GM19397 (cell line): ENCODE measurements around the gene ATG4B.

ENCODE experiments used
- ATAC-seq: cut with Tn5 transposase; IDR thresholded peaks from one replicate; pipeline ENCODE4 v1.9.1; 2021; ENCODE audit warnings: mild to moderate bottlenecking, moderate library complexity; ENCODE audit not compliant: unreplicated experiment

The ATG4B gene

GRCh38 chr2:241680827-241681599 is 43.5 kb downstream of the ATG4B start:
- ATAC-seq: no peak

DNA sequence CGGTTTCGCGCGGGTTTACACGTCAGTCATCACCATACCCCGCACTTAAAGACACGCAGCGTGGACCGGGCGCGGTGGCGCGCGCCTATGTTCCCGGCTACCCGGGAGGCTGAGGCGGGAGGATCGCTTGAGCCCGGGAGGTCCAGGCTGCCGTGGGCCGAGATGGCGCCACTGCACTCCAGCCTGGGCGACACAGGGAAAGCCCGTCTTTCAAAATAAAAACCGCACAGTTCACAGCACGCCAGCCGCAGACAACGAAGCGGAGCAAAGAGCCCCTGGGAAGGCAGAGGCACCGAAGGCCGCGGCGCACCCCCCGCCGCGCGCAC is 48.8 kb downstream of the ATG4B start:
- ATAC-seq: peak; percentile 12

DNA sequence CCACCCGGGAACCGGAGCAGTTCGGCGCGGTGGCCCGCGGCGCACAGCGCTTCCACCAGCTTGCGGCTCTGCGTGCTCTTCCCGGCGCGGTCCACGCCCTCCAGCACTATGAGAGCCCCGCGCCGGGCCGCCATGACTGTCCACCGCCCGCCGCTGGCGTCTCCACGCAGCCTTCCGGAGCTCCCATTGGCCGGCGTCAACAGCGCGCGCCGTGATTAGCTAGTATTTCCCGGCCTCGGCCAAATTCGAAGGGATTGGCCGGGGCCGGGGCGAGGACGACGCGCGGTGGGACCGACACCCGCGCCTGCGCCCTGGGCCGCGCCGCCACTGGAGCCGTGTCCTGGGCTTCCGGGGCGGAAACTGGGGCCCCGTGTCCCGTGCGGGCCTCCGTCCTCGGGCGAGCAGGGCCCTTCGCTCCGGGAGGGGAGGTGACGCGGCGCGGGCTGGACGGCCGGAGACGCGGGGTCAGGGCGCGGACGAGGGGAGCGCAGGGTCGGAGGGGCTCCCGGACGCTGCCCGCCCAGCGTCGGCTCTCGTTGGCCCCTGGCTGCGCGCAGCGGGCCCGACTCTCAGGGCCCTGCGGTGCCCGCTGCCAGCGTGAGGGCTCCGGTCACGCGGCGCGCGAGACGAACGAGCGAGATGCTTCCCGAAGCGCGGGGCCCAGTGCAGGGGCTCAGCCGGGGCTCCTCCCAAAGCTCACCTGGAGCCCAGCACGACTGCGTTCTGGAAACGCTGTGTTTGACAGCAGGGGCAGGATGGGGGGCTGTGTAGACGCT is 49.3 kb downstream of the ATG4B start, which contains the start of gene DTYMK:
Gene DTYMK (minus strand): TSS at position 166 of the 776 bp plus-strand sequence. CDS start 32 bp downstream, at position 134.
- ATAC-seq: peak; percentile 92

GRCh38 chr2:241689306-241689705 is 51.8 kb downstream of the ATG4B start:
- no peak for ATAC-seq

DNA sequence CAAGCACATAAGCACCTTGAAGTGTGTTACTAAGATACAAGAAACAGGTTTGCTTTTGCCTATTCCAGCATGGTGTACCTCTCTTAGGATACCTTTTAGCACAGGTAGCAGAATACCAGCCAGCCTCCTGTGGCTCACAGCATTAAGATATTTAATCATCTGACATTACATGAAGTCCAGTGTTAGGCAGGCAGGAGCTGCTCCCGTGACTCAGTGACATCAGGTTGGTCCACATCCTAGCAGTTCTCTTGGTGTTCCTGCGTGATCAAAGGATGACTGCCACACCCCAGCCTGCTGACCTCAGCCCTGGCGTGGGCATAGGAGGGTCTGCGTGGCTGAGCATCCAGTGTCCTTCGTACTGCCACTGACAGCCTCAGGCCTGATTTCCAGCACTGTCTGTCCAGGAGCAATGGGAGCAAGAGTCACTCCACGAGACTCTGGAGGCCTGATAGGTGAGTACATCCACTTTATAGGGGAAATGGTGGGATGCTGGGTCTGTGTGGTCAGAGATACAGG is 52.8 kb downstream of the ATG4B start:
- ATAC-seq: no peak

GRCh38 chr2:241692448-241692847 is 55.0 kb downstream of the ATG4B start:
- no peak for ATAC-seq

- ATAC-seq: no peak
Measured at GRCh38 chr2:241695651-241696050, 58.2 kb downstream of the ATG4B start.

DNA sequence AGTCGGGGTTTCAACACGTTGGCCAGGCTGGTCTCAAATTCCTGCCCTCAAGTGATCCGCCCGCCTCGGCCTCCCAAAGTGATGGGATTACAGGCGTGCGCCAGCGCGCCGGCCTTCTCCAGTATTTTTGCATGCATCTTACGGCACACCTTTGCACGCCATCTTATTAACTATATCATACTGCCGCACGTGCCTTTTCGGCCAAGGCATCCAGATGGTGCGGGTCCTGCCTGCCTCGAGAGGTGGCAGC is 63.6 kb downstream of the ATG4B start:
- ATAC-seq: no peak

GRCh38 chr2:241701399-241702154 is 64.1 kb downstream of the ATG4B start, which contains the start of gene ING5:
TSS of gene ING5 (plus strand) at chr2:241702039. CDS start at chr2:241702066, 27 bp downstream.
- ATAC-seq: peak; percentile 58

GRCh38 chr2:241702155-241703031 is 64.9 kb downstream of the ATG4B start:
- ATAC-seq: peak; percentile 67

DNA sequence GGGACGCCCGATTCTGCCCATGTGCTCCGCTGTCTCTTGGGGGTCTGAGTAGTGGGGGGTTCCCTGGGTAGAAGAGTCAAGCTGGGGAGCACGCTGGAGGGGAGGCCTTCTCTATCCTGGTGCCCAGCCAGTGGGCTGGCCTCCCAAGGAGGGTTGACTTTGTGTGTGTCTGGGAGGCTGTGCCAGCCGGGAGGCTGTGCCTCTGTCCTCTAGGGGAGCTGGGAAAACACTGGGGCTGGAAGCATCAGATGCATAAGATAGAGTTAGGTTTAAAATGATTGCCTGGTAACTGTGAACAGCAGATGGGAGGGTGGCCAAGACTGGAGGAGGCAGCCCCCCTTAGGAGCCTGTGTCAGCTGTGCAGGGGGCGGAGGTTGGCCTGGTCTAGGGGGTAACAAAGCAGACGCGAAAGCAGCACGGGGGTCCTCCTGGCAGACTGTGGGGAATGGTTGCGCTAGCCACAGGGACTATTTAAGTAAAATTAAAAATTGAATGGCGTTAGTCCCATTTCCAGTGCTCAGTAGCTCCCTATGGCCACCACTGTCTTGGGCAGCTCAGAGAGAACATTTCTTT is 65.6 kb downstream of the ATG4B start:
- no peak for ATAC-seq

GRCh38 chr2:241706537-241706936 is 69.0 kb downstream of the ATG4B start:
- no peak for ATAC-seq

DNA sequence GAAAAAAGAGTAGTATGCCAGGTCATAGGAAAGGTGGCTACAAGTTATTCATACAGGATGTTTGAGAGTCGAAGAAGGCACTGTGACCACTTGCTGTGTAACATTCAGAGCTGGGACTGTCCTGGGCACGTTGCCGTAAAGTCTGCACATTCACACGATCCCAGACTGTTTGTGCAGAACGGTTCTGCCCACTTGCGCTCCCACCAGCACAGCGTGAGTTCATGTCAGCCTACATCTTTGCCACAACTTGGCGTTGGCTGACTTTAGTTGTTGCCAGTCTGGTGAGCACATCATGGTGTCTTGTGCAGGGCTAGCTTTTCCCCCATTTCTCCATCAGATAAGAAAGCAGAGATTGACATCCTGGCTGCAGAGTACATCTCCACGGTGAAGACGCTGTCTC is 71.4 kb downstream of the ATG4B start:
- no peak for ATAC-seq

GRCh38 chr2:241719093-241719492 is 81.6 kb downstream of the ATG4B start:
- no peak for ATAC-seq

DNA sequence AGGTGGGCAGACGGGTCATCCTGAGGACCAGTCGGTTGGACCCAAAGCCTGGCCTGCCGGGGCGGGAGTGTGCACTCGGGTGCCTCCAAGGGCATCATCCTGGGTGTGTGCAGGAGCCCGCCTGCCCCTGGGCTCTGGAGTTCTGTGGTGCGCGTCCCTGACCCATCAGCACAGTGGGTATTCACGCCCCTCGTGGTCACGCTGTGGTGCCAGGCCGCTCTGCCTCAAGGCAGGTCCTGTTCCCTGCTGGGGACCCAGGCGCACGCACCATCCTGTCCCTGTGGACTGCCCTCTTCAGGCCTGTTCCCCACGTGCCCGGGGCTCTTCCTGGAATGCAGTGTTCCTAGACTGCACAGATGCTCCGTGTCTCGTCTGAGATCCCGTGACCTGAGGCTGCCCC is 82.6 kb downstream of the ATG4B start:
- ATAC-seq: no peak

- no peak for ATAC-seq
Measured at GRCh38 chr2:241720560-241720959, 83.1 kb downstream of the ATG4B start.

DNA sequence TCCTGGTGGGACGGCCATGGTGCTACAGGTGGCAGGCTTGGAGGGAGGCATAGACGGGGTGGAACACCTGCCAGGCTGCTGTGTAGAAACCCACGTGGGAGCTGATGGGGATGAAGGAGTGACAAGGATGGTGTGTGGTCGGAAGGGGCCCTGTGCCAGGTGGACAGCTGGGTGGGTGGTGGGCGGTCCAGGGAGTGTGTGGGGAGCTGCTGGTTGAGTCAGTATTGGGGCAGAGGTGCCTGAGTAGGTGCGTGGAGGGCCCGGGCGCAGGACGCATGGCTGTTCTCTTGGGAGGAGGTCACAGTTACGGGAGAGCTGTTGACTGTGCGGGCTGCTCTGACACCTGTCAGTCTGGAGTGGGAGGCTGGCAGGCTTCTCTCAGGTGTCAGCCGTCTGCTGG is 84.4 kb downstream of the ATG4B start:
- ATAC-seq: no peak

DNA sequence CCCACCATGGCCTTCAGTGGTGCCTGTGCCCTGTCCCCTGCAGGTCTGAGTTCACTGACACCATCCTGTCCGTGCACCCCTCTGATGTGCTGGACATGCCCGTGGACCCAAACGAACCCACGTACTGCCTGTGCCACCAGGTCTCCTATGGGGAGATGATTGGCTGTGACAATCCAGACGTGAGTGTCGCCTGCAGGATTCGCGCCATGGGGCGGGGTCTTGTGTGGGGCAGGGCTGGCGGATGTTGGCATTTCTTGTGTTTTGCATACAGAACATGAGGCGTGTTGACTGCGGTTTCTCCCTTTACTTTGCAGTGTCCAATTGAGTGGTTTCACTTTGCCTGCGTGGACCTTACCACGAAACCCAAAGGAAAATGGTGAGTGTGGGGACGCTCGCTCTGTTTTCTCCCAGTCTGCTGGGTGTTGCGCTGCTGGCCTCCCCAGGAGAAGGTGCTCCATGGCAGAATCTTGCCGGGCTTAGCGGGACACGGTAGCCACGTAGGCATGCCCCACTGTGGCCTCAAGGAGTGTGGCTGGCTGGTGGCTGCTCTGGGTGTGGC is 85.5 kb downstream of the ATG4B start:
- no peak for ATAC-seq
